ENCODE measurements around the gene HSPG2. TPM values are rescaled to one million over a fixed set of nuclear protein-coding genes. Genes with fewer than 3 reads are reported as not detected.

The HSPG2 gene
- total and polyA plus RNA-seq, 2 experiments from 2014 or later = 72.4 to 81.2 TPM

DNA sequence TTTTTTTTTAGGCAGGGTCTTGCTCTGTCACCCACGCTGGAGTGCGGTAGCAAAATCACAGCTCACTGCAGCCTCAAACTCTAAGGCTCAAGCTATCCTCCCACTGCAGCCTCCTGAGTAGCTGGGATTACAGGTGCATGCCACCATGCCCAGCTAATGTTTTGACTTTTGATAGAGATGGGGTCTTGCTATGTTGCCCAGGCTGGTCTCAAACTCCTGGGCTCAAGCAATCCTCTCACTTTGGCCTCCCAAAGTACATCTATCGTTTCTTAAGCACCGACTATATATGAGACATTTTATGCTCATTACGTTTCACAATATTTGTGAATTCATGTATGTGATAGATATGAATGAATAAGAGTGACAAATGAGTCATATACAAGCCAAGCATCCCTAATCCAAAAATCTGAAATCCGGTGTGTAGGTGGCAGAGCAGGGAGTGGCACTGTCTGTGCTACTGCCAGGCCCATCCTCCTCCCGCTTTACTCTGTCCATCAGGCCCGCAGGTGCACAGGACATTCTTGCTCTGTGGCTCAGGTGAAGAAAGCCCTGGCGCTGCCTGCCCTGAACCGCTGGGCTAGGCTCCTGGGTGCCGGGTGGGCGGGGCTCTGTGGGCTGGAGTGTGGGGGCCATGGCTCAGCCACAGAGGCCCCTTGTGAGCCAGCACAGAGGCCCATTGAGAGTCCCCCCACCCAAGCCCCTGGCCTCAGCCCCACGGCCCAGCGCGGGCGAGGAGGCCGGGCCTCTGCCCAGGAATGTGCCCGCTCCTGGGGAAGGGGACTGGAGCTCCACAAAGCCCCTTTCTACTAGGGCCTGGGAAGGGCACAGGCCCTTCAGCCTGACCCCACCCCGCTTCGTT is 45.3 kb downstream of the HSPG2 start:
- H4K20me1 ChIP-seq (ENCODE audit: insufficient read depth, poor library complexity, severe bottlenecking) = no peaks in the 10 kb centered on the region
- no peak overlapping the region for H3K27ac ChIP-seq
- no peaks in the 10 kb centered on the region for H3K36me3 ChIP-seq (replicated peaks; ENCODE audit: insufficient read depth, low read depth)

GRCh38 chr1:21891081-21891480 is 46.0 kb downstream of the HSPG2 start:
- Histone ChIP-seq H3K4me2 (no peak overlapping the region), H3K4me1 (ENCODE audit: insufficient read depth) (peaks cover 5% of the 10 kb centered on the region), H3K4me3 (no peak overlapping the region), H4K20me1 (ENCODE audit: insufficient read depth, poor library complexity, severe bottlenecking) (no peaks in the 10 kb centered on the region), H2AFZ (no peak overlapping the region), H3K79me2 (no peaks in the 10 kb centered on the region), H3K27ac (no peak overlapping the region), H3K9me3 (ENCODE audit: low read depth) (no peaks in the 10 kb centered on the region), H3K27me3 (no peaks in the 10 kb centered on the region), H3K36me3 (replicated peaks; ENCODE audit: insufficient read depth, low read depth) (no peaks in the 10 kb centered on the region), H3K9me2 (replicated peaks; ENCODE audit: insufficient read depth) (no peaks in the 10 kb centered on the region)
- 93% methylated on average over 6 of the region's 6 CpGs for WGBS (ENCODE audit: low lambda C conversion rate, missing lambda C conversion rate)
- no peak for DNase-seq (ENCODE audit: low spot score)
- TF ChIP-seq EZH2phosphoT487 (IDR thresholded peaks at IDR 0.05; ENCODE audit: low read depth, severe bottlenecking, unreplicated experiment) (no peak), EZH2 (IDR thresholded peaks at IDR 0.05; ENCODE audit: borderline replicate concordance) (no peak), CTCF (IDR thresholded peaks at IDR 0.05; ENCODE audit: poor library complexity) (no peak)

More for the DNA sequence above, 45.3 kb downstream of the HSPG2 start:
- Histone ChIP-seq H3K4me3 (no peak overlapping the region), H3K9me3 (ENCODE audit: low read depth) (no peaks in the 10 kb centered on the region), H3K4me1 (ENCODE audit: insufficient read depth) (peaks cover 6% of the 10 kb centered on the region), H2AFZ (no peak overlapping the region), H3K27me3 (no peaks in the 10 kb centered on the region), H3K9me2 (replicated peaks; ENCODE audit: insufficient read depth) (no peaks in the 10 kb centered on the region), H3K79me2 (no peaks in the 10 kb centered on the region), H3K4me2 (no peak overlapping the region)
- no peak for TF ChIP-seq CTCF (IDR thresholded peaks at IDR 0.05; ENCODE audit: poor library complexity)
- 98% methylated on average over 18 of the region's 20 CpGs for WGBS (ENCODE audit: low lambda C conversion rate, missing lambda C conversion rate)
- no peak for DNase-seq (ENCODE audit: low spot score)

DNA sequence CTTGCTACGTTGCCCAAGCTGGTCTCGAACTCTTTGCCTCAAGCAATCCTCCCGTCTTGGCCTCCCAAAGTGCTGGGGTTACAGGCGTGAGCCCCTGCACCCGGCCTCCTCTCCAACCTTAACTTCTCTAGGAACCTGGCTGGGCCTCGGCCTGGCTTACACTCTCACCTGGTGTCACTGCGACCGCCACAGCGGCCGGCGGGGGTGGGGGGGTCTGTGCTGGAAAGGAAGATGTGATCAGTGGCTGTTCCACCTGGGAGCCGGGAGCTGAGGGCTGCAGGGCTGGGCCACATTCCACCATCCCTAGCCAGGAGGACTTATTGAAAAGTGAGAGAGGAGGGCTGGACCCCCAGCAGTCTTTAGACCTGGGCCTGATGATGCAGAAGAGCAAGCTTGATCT is 48.6 kb downstream of the HSPG2 start:
- WGBS (ENCODE audit: low lambda C conversion rate, missing lambda C conversion rate) = 96% methylated on average over 12 of the region's 12 CpGs
- peaks cover 5% of the 10 kb centered on the region for H3K4me1 ChIP-seq (ENCODE audit: insufficient read depth)
- no peaks in the 10 kb centered on the region for H3K79me2 ChIP-seq

More for the DNA sequence above, 48.6 kb downstream of the HSPG2 start:
- no peak for DNase-seq (ENCODE audit: low spot score)
- H3K4me3 ChIP-seq = no peak overlapping the region
- no peaks in the 10 kb centered on the region for H3K9me3 ChIP-seq (ENCODE audit: low read depth)
- TF ChIP-seq CTCF (IDR thresholded peaks at IDR 0.05; ENCODE audit: poor library complexity) (no peak), EZH2 (IDR thresholded peaks at IDR 0.05; ENCODE audit: borderline replicate concordance) (no peak), EZH2phosphoT487 (IDR thresholded peaks at IDR 0.05; ENCODE audit: low read depth, severe bottlenecking, unreplicated experiment) (no peak)
- H3K9me2 ChIP-seq (replicated peaks; ENCODE audit: insufficient read depth) = no peaks in the 10 kb centered on the region
- H4K20me1 ChIP-seq (ENCODE audit: insufficient read depth, poor library complexity, severe bottlenecking) = no peaks in the 10 kb centered on the region
- H3K27me3 ChIP-seq = no peaks in the 10 kb centered on the region
- no peak overlapping the region for H3K27ac ChIP-seq
- no peak overlapping the region for H2AFZ ChIP-seq
- H3K36me3 ChIP-seq (replicated peaks; ENCODE audit: insufficient read depth, low read depth) = no peaks in the 10 kb centered on the region
- H3K4me2 ChIP-seq = no peak overlapping the region
